Stimulated activated CD8-positive, alpha-beta memory T cell treated with anti-CD3 and anti-CD28 coated beads, Interleukin-2, amount 100 ng/mL, for 48 hours (primary cell): ENCODE results near the gene ADAMTS6.

ENCODE experiments used
- DNase-seq, 2 donors: peaks; one replicate each; pipeline ENCODE4 v3.0.0-alpha.2; 2020; ENCODE audit warnings: low read depth in 2 of 2

The ADAMTS6 gene

DNA sequence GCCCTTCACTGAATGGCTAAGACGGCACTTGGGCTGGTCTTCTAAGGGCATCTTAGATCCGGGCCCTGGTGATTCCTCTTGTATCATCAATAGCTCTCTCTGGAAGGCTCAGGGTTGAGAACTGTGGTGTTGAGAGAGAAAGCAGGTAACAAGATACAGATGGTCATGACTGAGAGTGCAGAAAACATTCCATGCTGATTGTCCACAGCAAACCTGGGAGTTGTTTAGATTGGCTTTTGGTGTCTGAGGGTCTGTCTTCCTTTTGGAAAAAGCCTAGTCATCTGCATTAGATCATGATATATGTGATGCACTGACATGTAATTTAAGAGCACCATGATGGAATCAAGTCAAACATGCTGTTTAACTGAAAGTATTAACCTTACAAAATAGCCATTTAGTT lies 331.9 kb downstream of the ADAMTS6 start:
- DNase-seq = no peak

GRCh38 chr5:65144136-65144871 lies 337.4 kb downstream of the ADAMTS6 start:
- no peak for DNase-seq

DNA sequence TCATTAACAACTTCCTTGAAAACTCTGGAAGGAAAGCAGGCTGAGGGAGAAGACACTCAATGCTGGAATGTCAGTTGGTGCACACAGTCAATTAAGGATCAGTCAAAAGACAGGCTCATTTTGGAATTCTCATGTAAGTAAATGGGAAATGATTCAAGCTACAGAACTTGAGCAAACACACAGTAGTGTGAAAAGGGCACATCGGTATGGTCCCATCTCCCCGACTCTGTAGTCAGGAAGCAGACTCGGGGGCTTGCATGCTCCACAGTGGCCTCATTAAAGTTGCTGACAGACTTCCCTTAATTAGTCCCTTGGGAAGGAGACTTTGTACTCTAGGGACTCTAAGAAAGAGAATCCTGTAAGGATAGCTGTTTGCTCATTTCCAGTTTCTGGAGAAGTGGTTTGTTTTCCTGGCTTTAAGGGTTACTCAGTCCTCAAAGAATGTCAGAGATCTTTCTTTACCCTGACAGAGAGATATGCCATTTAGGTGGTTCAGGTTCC lies 339.2 kb downstream of the ADAMTS6 start:
- no peak for DNase-seq

DNA sequence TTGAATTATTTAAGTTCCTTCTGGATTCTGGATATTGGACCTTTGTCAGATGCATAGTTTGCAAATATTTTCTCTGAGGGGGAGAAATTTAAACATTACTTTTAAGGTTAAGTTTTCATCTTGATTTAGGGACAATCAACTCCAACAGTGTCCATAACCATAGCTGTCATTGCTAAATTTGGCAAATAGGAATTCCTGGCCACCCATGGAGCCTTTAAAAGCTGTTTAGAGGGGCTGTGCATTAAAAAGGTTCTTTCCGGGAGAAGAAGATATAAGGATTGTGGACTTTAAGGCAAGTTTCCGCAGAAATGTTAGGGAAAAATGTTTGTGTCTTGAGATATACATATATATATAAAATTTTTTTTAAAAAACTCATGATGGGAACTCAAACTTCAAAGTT lies 339.7 kb downstream of the ADAMTS6 start:
- no peak for DNase-seq

GRCh38 chr5:65141493-65141892 lies 340.2 kb downstream of the ADAMTS6 start:
- DNase-seq = no peak

DNA sequence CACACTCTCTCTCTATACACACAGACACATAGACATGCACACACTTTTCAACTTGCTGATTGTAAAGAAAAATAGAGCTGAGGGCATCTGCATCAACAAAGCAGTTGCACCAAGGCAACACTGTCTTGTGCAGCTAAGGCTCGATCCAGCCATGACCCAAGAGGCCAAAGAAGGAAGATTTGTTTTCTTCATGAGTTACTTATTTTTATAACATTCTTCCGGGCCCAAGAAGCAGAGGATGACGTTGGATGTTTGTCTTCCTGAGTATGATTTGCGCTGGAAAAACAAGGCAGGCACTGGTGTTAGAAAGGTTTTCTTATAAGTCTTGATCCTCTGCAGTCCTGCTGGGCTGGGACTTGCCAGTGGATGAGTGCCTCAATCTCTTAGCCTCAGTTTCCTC lies 344.1 kb downstream of the ADAMTS6 start:
- no peak for DNase-seq

GRCh38 chr5:65133477-65134110 lies 348.1 kb downstream of the ADAMTS6 start:
- DNase-seq = no peak

DNA sequence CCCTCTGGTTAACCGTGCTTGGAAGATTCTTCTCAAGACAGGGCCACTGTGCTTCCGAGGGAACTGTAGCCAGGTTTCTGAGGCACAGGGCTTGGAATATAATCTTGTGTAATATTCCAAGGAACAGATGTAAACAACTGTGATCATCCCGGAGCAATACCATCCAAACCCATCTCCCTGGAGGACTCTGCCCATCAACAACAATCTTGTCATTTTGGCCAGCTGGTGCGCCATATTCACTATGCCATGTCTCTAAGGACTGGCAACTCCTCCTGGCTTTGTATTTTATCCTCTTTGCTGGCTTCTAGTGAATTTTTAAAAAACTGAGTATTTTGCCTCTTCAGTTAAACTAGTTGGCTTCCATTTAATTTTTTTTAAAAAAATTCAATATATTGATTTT lies 349.3 kb downstream of the ADAMTS6 start:
- DNase-seq = no peak

- DNase-seq = no peak
These were observed 353.5 kb downstream of the ADAMTS6 start for GRCh38 chr5:65128226-65128625.

- no peak for DNase-seq
These were observed 354.4 kb downstream of the ADAMTS6 start for GRCh38 chr5:65127161-65127901.

DNA sequence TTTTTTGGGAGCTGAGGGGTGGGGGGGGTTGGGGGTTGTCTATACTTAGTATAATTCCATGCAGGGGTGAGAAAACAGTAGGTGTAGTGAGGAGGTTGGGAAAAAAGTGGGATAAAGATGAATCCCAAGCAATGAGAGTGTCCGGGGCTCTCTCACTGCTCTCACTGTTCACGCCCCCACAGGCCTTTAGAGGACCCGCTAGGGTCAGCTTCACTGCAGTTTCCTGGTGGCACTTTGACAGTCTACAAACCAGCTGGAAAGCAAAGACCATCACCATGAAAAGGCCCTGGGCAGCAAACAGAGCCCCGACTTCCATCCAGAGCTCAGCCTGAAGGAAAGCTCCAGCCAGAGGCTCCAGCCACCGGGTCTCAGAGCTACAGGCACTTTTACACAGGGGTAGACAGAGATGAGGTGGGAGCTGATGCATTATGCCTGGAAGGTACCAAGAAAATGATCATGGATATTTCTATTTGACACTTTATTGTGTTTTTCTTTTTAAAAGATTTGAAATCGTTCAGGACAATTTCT lies 355.1 kb downstream of the ADAMTS6 start:
- no peak for DNase-seq

- no peak for DNase-seq
These were observed 355.9 kb downstream of the ADAMTS6 start for GRCh38 chr5:65125591-65126541.

DNA sequence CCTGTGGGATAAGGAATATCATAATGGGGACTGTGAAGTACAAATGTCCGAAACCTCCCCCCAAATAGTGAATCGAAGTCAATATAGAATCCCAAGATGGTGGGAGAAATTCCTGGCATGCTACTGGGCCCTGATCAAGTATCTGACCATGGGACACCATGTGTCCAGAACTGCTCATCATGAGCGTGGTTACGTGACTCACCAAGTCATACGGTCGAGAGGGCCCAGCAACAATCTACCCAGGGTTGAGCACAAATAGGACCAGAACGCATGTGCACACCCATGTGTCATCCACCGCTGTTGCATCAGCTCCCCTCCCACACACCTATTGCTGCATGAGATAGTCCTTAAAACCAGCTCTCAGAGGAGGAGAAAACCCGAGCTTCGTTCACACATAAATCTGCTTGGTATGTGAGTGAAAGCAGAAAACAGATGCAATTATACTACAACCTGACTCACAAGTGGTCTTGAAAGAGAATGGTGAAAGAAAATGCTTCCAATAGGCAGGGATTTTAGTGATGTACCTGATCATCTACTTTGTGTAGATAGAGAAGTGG lies 359.8 kb downstream of the ADAMTS6 start:
- DNase-seq = no peak

GRCh38 chr5:65120371-65120967 lies 361.3 kb downstream of the ADAMTS6 start:
- DNase-seq = no peak

- no peak for DNase-seq
These were observed 364.2 kb downstream of the ADAMTS6 start for GRCh38 chr5:65117525-65117924.

DNA sequence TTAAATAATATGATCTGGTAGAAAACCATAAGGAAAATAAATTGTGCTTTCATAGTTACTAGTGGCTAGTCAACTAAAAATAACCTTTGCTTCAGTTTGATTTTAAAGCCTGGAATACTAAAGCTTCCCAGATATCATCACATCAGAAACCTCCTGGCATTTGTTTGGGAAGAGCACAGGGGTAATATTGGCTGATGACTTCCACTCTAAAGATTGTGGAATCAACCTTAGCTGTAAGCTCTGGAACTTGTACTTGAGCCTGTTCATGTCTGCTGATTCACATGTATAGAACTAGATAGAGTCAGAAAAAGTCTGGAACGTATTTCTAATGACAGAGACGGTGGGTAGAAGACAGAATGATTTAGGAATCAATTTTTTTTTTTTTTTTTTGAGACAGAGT lies 367.9 kb downstream of the ADAMTS6 start:
- DNase-seq = no peak

GRCh38 chr5:65111961-65112658 lies 369.6 kb downstream of the ADAMTS6 start:
- DNase-seq = no peak

GRCh38 chr5:65108786-65109743 lies 372.7 kb downstream of the ADAMTS6 start:
- no peak for DNase-seq

- DNase-seq = no peak
These were observed 376.4 kb downstream of the ADAMTS6 start for GRCh38 chr5:65105301-65105700.
